Activated CD4-positive, CD25-positive, alpha-beta regulatory T cell (primary cell): Measurements from ENCODE around the gene ALG2.

ENCODE experiments used
- DNase-seq, 4 experiments: peaks; one replicate each; lab custom pipeline; 2025; lab: John Stamatoyannopoulos, UW

Gene ALG2

DNA sequence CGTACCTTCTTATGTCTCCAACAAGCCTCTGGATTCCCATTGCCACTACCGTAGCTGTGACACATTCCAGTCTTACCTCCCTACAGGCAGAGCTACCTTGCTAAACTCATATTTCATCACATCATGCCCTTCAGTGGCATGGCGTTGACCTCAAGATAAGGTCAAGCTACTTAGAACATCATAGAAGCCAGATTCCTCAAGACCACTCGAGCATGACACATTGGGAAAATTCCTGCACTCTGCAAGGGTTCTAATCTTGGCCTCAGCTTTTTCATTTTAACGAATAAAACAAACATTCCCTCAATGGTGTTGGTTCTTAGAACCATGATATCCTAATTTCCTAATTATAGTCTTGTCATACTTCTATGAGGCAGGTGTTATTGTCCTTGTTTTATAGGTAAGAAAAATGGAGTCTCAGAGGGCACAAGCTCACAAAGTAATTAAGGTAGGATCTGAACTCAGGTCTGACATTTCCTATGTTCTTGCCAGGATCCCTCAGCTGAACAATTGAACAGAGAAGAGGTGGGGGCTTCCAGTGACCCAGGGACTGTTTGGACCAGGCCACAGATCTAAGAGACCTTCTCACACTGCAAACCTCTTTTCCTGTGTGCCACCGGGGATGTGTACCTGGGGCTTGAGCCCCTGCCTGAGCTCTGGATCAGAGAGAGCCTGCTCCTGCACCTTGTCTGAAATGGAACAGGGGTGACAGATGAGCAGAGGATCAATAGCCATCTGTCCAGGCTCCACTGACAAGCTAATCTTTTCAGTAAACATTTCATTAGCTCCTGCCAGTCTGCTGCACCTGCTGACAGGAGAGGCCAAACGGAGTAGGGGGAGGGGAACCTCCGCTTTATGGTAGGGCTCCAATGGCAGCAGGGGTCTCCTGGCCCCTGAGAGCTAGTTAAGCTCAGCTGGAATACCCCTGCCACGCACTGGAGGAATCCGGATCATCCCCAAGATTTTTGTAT is 49.3 kb downstream of the ALG2 start:
- no peak for DNase-seq

- DNase-seq, result no peak
Observed at GRCh38 chr9:99171225-99172123, 50.3 kb downstream of the ALG2 start.

DNA sequence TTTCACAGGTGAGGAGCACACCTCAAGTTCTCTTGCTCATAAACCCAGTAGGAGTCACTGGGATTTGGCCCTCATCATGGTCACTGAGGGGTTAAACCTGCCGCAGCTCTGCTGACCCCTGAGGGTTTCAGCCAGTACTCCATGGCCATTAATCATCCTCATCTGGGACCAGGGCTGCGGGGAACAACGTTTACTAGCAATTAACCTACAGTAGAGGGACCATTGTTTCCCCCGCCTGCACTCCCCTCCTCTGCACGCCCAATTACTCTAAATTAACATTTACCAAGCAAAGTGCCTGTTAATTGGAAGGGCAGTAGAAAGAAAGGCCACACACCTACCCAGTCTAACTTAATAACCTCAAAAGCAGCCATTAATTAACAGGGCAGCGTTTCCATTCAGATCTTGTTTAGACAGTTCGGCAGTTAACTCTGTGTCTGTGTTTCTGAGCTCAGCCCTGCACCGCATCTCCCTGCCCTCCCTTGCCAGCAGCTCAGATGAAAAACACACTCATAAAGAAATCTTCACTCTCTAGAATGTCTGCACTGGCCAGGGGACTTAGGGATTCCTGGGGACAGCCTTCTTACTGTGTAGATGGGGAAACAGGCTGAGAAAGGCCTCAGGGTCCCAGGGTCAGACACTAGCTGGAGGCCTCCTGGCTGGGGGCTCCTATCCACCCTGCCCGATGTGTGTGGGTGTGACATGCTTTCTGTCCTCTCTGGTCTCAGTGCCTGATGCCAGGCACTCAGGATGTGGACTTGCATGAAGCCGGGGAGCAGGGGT is 51.6 kb downstream of the ALG2 start:
- DNase-seq, result no peak

- no peak for DNase-seq
Observed at GRCh38 chr9:99169086-99169485, 52.7 kb downstream of the ALG2 start.

- no peak for DNase-seq
Observed at GRCh38 chr9:99167694-99168093, 54.0 kb downstream of the ALG2 start.

DNA sequence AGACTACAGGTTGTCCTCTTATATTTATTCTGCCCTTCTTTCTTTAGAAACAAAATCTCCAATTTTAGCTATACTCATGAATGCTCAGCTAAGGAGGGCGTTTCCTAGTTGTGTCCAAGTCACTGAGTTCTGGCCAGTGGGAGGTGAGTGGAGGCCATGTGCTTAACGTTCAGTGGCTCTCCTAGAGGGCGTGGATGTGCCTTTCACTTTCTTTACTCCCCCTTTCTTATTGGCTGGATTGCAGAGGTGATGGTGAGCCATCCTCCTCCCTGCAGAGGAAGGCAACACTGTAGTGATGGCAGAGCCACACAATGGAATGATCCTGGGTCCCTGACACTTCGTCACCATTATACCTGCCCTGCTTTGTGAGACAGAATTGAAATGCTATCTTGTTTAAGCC is 54.6 kb downstream of the ALG2 start:
- no peak for DNase-seq
